Kidney (tissue), 14 donors: ENCODE data around the gene FAM162A. TPM values are rescaled to one million over a fixed set of nuclear protein-coding genes. Genes with fewer than 3 reads are reported as not detected.

Experiments
- DNase-seq, 5 donors: peaks; one replicate each; pipeline ENCODE4 v3.0.0-alpha.2; 2013 to 2020
- FAIRE-seq: peaks from 2 replicates; lab custom pipeline; 2012; peaks lifted over from hg19 to GRCh38; lab: Jason Lieb, UNC
- H3K27ac ChIP-seq, 2 donors: one replicate each; pipeline ENCODE4 v1.7.0; 2013; ENCODE audit warnings: low read depth in 2 of 2, low read length in 2 of 2, inconsistent platforms in 1 of 2
- H3K27me3 ChIP-seq: one replicate; pipeline ENCODE4 v1.7.1; 2013; ENCODE audit warnings: low read length, inconsistent platforms; ENCODE audit not compliant: control insufficient read depth, insufficient read depth
- H3K36me3 ChIP-seq, 3 donors: one replicate each; pipeline versions ENCODE4 v1.7.0 to v1.7.1; 2013; ENCODE audit warnings: low read length in 3 of 3, control low read depth in 1 of 3, inconsistent platforms in 1 of 3; ENCODE audit not compliant: insufficient read depth in 3 of 3, control insufficient read depth in 2 of 3
- H3K4me1 ChIP-seq, 3 donors: one replicate each; pipeline versions ENCODE4 v1.7.0 to v1.7.1; 2013; ENCODE audit warnings: low read length in 3 of 3, inconsistent platforms in 1 of 3, low read depth in 1 of 3; ENCODE audit not compliant: control insufficient read depth in 2 of 3, insufficient read depth in 2 of 3
- H3K4me3 ChIP-seq, 3 donors: one replicate each; pipeline versions ENCODE4 v1.7.0 to v1.8.1; 2013; ENCODE audit warnings: low read length in 3 of 3, control low read depth in 1 of 3, inconsistent platforms in 1 of 3
- H3K9ac ChIP-seq, 3 donors: one replicate each; pipeline versions ENCODE4 v1.7.0 to v1.7.1; 2013; ENCODE audit warnings: low read length in 3 of 3, control low read depth in 1 of 3, inconsistent platforms in 1 of 3
- H3K9me3 ChIP-seq, 3 donors: one replicate each; pipeline versions ENCODE4 v1.7.0 to v1.7.1; 2013; ENCODE audit warnings: low read length in 3 of 3, control low read depth in 1 of 3, inconsistent platforms in 1 of 3; ENCODE audit not compliant: control insufficient read depth in 2 of 3, insufficient read depth in 1 of 3
- intact Hi-C: fragments of 100-400 bp; cut with DNase I; formaldehyde crosslinking; loops from one replicate; pipeline ENCODE4 v1.11.1; 2022
- polyA plus RNA-seq: library from polyadenylated mRNA; stranded (reverse); fragments of 350-450 nt; fragmentation: Illumina TruSeq; extraction: RNeasy Lipid Tissue Mini Kit (QIAGEN cat#74804); gene quantifications from one replicate; pipeline ENCODE4 v1.2.3, GENCODE V29; 2014; ENCODE audit warnings: low read depth, low replicate concordance; ENCODE audit not compliant: insufficient read depth
- total RNA-seq: library from RNA; stranded (reverse); fragmentation: NEBNext Ultra II Directional; extraction: Animal tissue kit (Norgen Biotek cat#: 25700); gene quantifications from one replicate; pipeline ENCODE4 v1.2.1, GENCODE V29; 2021
- TF ChIP-seq, protein P1 (sequence below): IDR thresholded peaks from 3 replicates; pipeline ENCODE4 v1.5.1; 2012; ENCODE audit warnings: mild to moderate bottlenecking, moderate library complexity, borderline replicate concordance; ENCODE audit not compliant: insufficient read depth; ENCODE audit errors: extremely low read depth
- donor health status: control.
- donor health status: control.
- donor health status: control.
- donor health status: control.
- donor health status: control.
- donor health status: DM: yes; HTN: yes; CAD: no.
- donor health status: Normal renal cell carcinoma (clear cell type).

Gene FAM162A
- total and polyA plus RNA-seq, 2 donors from 2014 or later = 46.6 to 213 TPM

GRCh38 chr3:122416966-122417365, 33.0 kb downstream of the FAM162A start:
- TF ChIP-seq, protein P1, sequence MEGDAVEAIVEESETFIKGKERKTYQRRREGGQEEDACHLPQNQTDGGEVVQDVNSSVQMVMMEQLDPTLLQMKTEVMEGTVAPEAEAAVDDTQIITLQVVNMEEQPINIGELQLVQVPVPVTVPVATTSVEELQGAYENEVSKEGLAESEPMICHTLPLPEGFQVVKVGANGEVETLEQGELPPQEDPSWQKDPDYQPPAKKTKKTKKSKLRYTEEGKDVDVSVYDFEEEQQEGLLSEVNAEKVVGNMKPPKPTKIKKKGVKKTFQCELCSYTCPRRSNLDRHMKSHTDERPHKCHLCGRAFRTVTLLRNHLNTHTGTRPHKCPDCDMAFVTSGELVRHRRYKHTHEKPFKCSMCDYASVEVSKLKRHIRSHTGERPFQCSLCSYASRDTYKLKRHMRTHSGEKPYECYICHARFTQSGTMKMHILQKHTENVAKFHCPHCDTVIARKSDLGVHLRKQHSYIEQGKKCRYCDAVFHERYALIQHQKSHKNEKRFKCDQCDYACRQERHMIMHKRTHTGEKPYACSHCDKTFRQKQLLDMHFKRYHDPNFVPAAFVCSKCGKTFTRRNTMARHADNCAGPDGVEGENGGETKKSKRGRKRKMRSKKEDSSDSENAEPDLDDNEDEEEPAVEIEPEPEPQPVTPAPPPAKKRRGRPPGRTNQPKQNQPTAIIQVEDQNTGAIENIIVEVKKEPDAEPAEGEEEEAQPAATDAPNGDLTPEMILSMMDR = no peak
- DNase-seq (peak in 4 of 5 donors; percentile 21 to 54 (median 30)), FAIRE-seq (no peak)
- intact Hi-C loops = no loop called here
- H3K9me3 ChIP-seq = no peaks in the 10 kb centered on the region
- no peaks in the 10 kb centered on the region for H3K27me3 ChIP-seq
- H3K27ac ChIP-seq = peak overlapping the region in 1 of 2 donors; percentile 89
- H3K9ac ChIP-seq = peak overlapping the region; percentile 73 to 94 (median 86)
- H3K4me3 ChIP-seq = peak overlapping the region; percentile 80 to 99 (median 97)
- H3K36me3 ChIP-seq = peaks cover 0 to 4% (median 0%) of the 10 kb centered on the region in 3 donors
- H3K4me1 ChIP-seq = peaks cover 3 to 15% (median 12%) of the 10 kb centered on the region in 3 donors

DNA sequence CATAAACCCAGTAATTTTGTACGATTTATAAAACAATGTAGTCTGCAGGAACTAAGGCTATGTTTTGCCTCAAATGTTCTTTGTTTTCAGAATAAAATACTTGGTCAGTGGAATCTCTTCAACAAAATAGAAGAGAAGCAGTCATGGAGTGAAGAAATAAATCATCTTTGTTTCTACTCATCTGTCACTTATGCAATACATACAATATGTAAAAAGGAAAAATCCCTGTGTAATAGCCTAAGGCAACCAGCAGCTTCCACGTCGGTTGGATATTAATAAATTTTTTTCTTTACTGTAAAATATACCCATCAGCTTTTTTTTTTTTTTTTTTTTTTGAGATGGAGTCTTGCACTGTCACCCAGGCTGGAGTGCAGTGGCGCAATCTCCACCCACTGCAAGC, 37.1 kb downstream of the FAM162A start:
- no peak overlapping the region for H3K4me3 ChIP-seq
- intact Hi-C loops = no loop called here
- H3K27ac ChIP-seq = no peak overlapping the region
- H3K27me3 ChIP-seq = no peaks in the 10 kb centered on the region
- TF ChIP-seq, protein P1 = no peak
- H3K4me1 ChIP-seq = peaks cover 0 to 9% (median 2%) of the 10 kb centered on the region in 3 donors
- FAIRE-seq = no peak
- no peak for DNase-seq
- peaks cover 2 to 13% (median 11%) of the 10 kb centered on the region in 3 donors for H3K36me3 ChIP-seq
- no peak overlapping the region for H3K9ac ChIP-seq
- no peaks in the 10 kb centered on the region for H3K9me3 ChIP-seq

DNA sequence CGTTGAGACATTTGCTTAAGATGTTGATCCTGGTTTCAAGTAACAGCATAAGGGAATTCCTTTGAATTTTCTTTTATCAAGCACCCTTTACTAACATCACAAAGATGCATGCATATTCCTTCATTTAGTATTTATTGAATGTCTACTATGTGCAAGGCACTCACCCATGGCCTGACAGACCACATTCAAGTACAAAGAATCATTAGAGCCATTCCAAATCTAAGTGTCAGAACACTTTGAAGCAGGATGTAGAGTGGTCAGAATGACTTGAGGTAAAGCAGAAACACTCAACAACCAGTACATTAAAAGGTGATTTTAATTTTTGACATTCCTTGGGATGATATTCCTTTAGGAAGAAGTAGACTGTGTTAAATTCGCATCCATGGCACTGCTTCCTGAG, 37.9 kb downstream of the FAM162A start:
- peaks cover 4 to 20% (median 19%) of the 10 kb centered on the region in 3 donors for H3K36me3 ChIP-seq
- FAIRE-seq = no peak

More for the DNA sequence above, 37.9 kb downstream of the FAM162A start:
- Histone ChIP-seq H3K9me3 (no peaks in the 10 kb centered on the region), H3K4me3 (no peak overlapping the region), H3K9ac (no peak overlapping the region), H3K27ac (no peak overlapping the region), H3K4me1 (peaks cover 0 to 4% (median 2%) of the 10 kb centered on the region in 3 donors), H3K27me3 (no peaks in the 10 kb centered on the region)
- intact Hi-C loops = no loop called here
- TF ChIP-seq, protein P1 = no peak
- DNase-seq = no peak
